Right cardiac atrium (tissue), 5 donors: ENCODE results near the gene SPECC1L. TPM values are rescaled to one million over a fixed set of nuclear protein-coding genes. Genes with fewer than 3 reads are reported as not detected.

ENCODE experiments used
- ATAC-seq, 2 donors: fragments of 200-7000 bp; cut with Tn5 transposase; one replicate each; pipeline versions ENCODE4 v1.8.0 to v1.9.1; 2020; ENCODE audit warnings: moderate library complexity in 2 of 2, mild to moderate bottlenecking in 1 of 2
- DNase-seq, 3 donors: peaks; one replicate each; pipeline ENCODE4 v3.0.0-alpha.2; 2020
- H3K27ac ChIP-seq: one replicate; pipeline ENCODE4 v1.5.1; 2013; ENCODE audit warnings: mild to moderate bottlenecking, low read length, control low read depth, moderate library complexity
- H3K27me3 ChIP-seq: one replicate; pipeline ENCODE4 v1.6.1; 2013; ENCODE audit not compliant: control insufficient read depth, insufficient read depth
- H3K4me1 ChIP-seq: one replicate; pipeline ENCODE4 v1.6.1; 2013; ENCODE audit warnings: low read length; ENCODE audit not compliant: control insufficient read depth, insufficient read depth
- H3K4me3 ChIP-seq: one replicate; pipeline ENCODE4 v1.5.1; 2013; ENCODE audit warnings: low read length, control low read depth
- H3K9me3 ChIP-seq: one replicate; pipeline ENCODE4 v1.6.1; 2013; ENCODE audit warnings: low read length; ENCODE audit not compliant: control insufficient read depth
- WGBS: extraction: QIAGEN DNeasy Blood & Tissue Kit; methylation state at CpG from one replicate; pipeline ENCODE4 v1.1.7; 2013; 5-methylcytosine and 5-hydroxymethylcytosine counted together
- intact Hi-C, 4 donors: fragments of 100-400 bp; cut with DNase I; formaldehyde crosslinking; loops; one replicate each; pipeline versions ENCODE4 v1.11.0 to v1.14.0; 2022 to 2023
- polyA plus RNA-seq: library from polyadenylated mRNA; stranded (reverse); fragments of 200-250 nt; gene quantifications from one replicate; pipeline ENCODE4 v1.2.3, GENCODE V29; 2013
- total RNA-seq, 4 donors: library from RNA; stranded (reverse); fragmentation: NEBNext Ultra II Directional; extraction: Animal tissue kit (Norgen Biotek cat#: 25700); gene quantifications; one replicate each; pipeline ENCODE4 v1.2.1, GENCODE V29; 2021
- donor health status: healthy with polysubstance abuse.
- donor health status: DM: no; HTN: yes; CAD: no.
- donor health status: DM: no; HTN: no; CAD: no.
- donor health status: DM: no; HTN: yes; CAD: no; lungs with severe emphysema.
- donor health status: DM: yes; HTN: yes; CAD: no.

Gene SPECC1L
- total and polyA plus RNA-seq, 5 donors = 16.9 to 76.1 (median 67.9) TPM

- peaks cover 6% of the 10 kb centered on the region for H3K4me1 ChIP-seq
- no peaks in the 10 kb centered on the region for H3K27me3 ChIP-seq
- 57% methylated on average over 5 of the region's 5 CpGs for WGBS
- no peak overlapping the region for H3K27ac ChIP-seq
- no peaks in the 10 kb centered on the region for H3K9me3 ChIP-seq
- ATAC-seq (no peak), DNase-seq (peak; percentile 17 to 69 (median 58))
- intact Hi-C loops = loop anchor here in 2 of 4 donors (5.0 to 10.0 kb wide), 4 partner anchors 53 to 95 kb away; no protein-coding TSS in a partner anchor
- no peak overlapping the region for H3K4me3 ChIP-seq
These were observed 151.6 kb downstream of the SPECC1L start for GRCh38 chr22:24422102-24422665.

- Histone ChIP-seq H3K27me3 (no peaks in the 10 kb centered on the region), H3K27ac (no peak overlapping the region), H3K4me3 (peak overlapping the region; percentile 79), H3K4me1 (peaks cover 6% of the 10 kb centered on the region), H3K9me3 (no peaks in the 10 kb centered on the region)
- 1% methylated on average over 56 of the region's 56 CpGs for WGBS
- intact Hi-C loops = loop anchor here in 2 of 4 donors (5.0 to 10.0 kb wide), 4 partner anchors 51 to 94 kb away; no protein-coding TSS in a partner anchor
- peak; percentile 64 to 90 (median 84) for DNase-seq
- ATAC-seq = peak; percentile 62 to 65
These were observed 152.9 kb downstream of the SPECC1L start for GRCh38 chr22:24423519-24424000.

- ATAC-seq = peak; percentile 3
- peak overlapping the region; percentile 79 for H3K4me3 ChIP-seq
- WGBS = 6% methylated on average over 105 of the region's 105 CpGs
- no peaks in the 10 kb centered on the region for H3K9me3 ChIP-seq
- H3K27me3 ChIP-seq = no peaks in the 10 kb centered on the region
- H3K27ac ChIP-seq = no peak overlapping the region
- peak in 2 of 3 donors; percentile 74 to 75 for DNase-seq
- intact Hi-C loops = loop anchor here in 2 of 4 donors (5.0 to 10.0 kb wide), 4 partner anchors 51 to 93 kb away; no protein-coding TSS in a partner anchor
- peaks cover 6% of the 10 kb centered on the region for H3K4me1 ChIP-seq
These were observed 153.6 kb downstream of the SPECC1L start for GRCh38 chr22:24424001-24424900.

GRCh38 chr22:24424901-24425775 is 154.5 kb downstream of the SPECC1L start:
- Histone ChIP-seq H3K4me3 (peak overlapping the region; percentile 79), H3K27ac (no peak overlapping the region), H3K27me3 (no peaks in the 10 kb centered on the region), H3K9me3 (no peaks in the 10 kb centered on the region), H3K4me1 (peaks cover 9% of the 10 kb centered on the region)
- intact Hi-C loops = loop anchor here (5.0 to 10.0 kb wide), 5 partner anchors 50 to 92 kb away; no protein-coding TSS in a partner anchor
- DNase-seq (peak in 2 of 3 donors; percentile 58 to 66), ATAC-seq (no peak)
- 67% methylated on average over 32 of the region's 32 CpGs for WGBS

- H3K4me1 ChIP-seq = peaks cover 3% of the 10 kb centered on the region
- no peak overlapping the region for H3K4me3 ChIP-seq
- DNase-seq = peak in 1 of 3 donors; percentile 17
- no peaks in the 10 kb centered on the region for H3K9me3 ChIP-seq
- H3K27ac ChIP-seq = no peak overlapping the region
- WGBS = 89% methylated on average over 4 of the region's 4 CpGs
- no peaks in the 10 kb centered on the region for H3K27me3 ChIP-seq
- intact Hi-C loops = loop anchor here in 3 of 4 donors (5.0 to 10.0 kb wide), 4 partner anchors 48 to 91 kb away; no protein-coding TSS in a partner anchor
- ATAC-seq = no peak
These were observed 155.8 kb downstream of the SPECC1L start for GRCh38 chr22:24426436-24426835.

GRCh38 chr22:24426851-24427499 is 156.3 kb downstream of the SPECC1L start:
- Histone ChIP-seq H3K4me1 (peaks cover 4% of the 10 kb centered on the region), H3K4me3 (no peak overlapping the region), H3K27ac (no peak overlapping the region), H3K9me3 (no peaks in the 10 kb centered on the region), H3K27me3 (no peaks in the 10 kb centered on the region)
- DNase-seq (peak in 2 of 3 donors; percentile 38 to 55), ATAC-seq (no peak)
- 90% methylated on average over 19 of the region's 19 CpGs for WGBS
- intact Hi-C loops = loop anchor here in 3 of 4 donors (5.0 to 10.0 kb wide), 4 partner anchors 48 to 90 kb away; no protein-coding TSS in a partner anchor

GRCh38 chr22:24427500-24428164 is 157.0 kb downstream of the SPECC1L start, which contains the start of gene ADORA2A:
ADORA2A (plus strand) TSS chr22:24427599; CDS start chr22:24433405, 5,806 bp downstream.
- Histone ChIP-seq H3K27me3 (no peaks in the 10 kb centered on the region), H3K4me1 (peaks cover 10% of the 10 kb centered on the region), H3K27ac (no peak within 1 kb of the TSS), H3K9me3 (no peaks in the 10 kb centered on the region), H3K4me3 (no peak within 1 kb of the TSS)
- 78% methylated on average over 22 of the region's 22 CpGs for WGBS
- intact Hi-C loops = loop anchor here in 3 of 4 donors (5.0 to 10.0 kb wide), 4 partner anchors 47 to 90 kb away; no protein-coding TSS in a partner anchor
- DNase-seq (peak in 2 of 3 donors; percentile 71 to 72), ATAC-seq (no peak)

GRCh38 chr22:24428751-24429410 is 158.2 kb downstream of the SPECC1L start:
- DNase-seq (no peak), ATAC-seq (no peak)
- Histone ChIP-seq H3K9me3 (no peaks in the 10 kb centered on the region), H3K4me3 (no peak overlapping the region), H3K27ac (no peak overlapping the region), H3K27me3 (no peaks in the 10 kb centered on the region), H3K4me1 (peaks cover 21% of the 10 kb centered on the region)
- intact Hi-C loops = loop anchor here in 3 of 4 donors (5.0 to 10.0 kb wide), 4 partner anchors 46 to 88 kb away; no protein-coding TSS in a partner anchor
- 67% methylated on average over 11 of the region's 11 CpGs for WGBS
